HG03097 (cell line): Measurements from ENCODE around the gene GMPR2.

ENCODE experiments used
- ATAC-seq: cut with Tn5 transposase; IDR thresholded peaks from one replicate; pipeline ENCODE4 v1.9.1; 2021; ENCODE audit not compliant: unreplicated experiment, low FRiP score

The GMPR2 gene

DNA sequence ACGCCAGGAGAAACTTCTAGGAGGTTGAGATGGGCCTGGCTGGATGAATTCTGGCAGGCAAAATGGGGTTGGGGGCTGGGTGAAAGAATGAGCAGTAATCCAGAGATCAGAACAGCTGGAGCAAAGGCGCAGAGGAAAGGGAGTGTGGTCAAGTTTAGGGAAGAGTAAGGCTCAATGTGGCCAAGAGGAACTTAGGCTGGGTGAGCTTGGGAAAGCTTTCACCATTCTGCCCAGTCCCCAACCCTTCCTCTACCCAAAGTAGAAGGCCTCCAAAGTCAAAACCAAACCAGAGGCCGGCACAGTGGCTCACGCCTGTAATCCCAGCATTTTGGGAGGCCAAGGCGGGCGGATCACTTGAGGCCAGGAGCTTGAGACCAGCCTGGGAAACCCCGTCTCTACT is 48.9 kb downstream of the GMPR2 start:
- ATAC-seq = no peak

DNA sequence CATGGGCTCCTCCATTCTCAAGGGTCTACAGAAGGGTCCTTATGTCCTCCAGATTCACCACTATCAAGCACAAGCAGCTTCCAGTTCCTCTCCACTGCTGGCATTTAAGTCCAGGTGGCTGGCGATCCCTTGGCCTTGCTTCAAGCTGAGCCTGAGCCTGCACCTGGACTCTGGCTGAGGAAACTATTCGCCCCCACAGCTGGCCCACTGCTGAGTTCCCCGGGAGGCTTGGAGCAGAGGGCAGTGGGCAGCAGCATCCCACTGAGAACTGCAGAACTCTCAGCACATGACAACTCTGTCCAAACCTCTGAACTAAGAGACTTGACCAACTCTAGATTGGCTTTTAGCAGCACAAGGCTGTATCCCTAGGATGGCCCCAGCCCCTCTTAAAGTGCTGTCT is 50.0 kb downstream of the GMPR2 start:
- no peak for ATAC-seq

DNA sequence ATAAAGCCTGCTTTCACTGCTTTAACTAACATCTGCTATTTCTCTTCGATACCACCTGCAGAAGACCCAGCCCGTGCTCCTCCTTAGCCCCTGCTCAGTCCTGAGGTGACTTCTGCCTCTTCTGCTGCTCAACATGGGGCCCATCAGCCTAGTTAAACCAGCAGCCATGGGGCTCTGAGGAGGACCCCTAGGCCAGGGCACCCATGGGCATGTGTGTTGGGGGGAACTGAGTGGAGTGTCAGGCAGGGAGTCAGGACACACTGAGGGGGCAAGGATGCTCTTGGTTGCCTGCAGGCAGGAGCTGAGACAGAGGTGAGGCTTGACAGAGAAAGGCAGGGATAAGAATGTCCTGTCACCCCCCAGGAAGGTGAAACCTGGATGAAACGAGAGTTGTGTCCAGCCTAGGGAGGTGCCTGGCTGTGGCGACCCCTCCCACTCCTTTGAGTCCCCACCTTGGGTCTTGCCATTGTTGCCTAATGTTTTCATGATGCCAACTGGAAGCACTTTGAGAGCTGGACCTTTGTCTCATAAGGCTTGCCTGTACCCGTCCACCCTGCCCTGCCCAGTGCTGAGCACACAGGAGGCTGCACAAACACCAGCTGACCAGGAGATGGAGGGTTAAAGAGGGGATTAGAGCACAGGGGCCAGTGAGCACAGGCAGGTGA is 51.2 kb downstream of the GMPR2 start:
- ATAC-seq = no peak

DNA sequence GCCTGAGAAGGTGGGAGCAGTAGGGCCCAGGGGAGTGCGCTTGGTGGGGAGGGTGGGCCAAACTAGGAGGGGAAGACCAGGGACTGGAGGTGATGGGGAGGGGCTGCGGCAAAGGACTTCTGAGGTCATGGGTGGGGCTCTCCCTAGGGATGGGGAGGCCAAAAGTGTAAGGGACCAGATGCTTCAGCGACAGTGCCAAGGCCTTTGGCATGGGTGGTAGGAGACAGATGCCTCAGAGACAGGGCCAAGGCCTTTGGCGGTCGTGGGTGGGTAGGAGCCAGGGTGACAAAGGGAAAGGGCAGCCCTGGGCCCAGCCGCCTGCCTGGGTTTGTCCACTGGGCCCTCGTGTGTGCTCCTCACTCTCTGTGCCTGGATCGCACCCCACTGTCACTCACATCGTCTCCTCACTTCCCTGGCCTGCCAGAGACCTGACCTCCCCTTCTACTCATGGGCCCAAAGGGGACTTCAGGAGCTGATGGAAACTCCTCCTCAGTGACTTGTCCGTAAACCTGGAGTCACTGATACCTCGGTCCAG is 51.8 kb downstream of the GMPR2 start:
- ATAC-seq = no peak

DNA sequence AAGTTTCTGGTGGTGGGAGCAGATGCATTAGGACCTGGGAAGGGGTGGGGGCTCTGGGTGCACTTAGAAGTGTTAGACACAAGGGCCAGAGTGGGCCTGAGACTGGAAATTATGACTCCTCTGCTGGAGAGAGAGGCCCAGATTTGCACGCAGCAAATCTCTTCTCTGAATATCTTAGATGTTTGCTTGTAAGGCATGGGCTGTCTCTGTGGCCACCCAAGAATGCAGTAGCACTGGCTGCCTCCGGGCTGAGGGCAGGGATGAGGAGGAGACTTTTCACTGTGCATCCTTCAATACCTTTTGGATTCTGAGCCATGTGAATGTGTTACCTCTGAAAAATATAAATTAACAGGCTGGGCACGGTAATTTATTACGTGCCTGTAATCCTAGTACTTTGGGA is 52.6 kb downstream of the GMPR2 start:
- ATAC-seq = no peak

DNA sequence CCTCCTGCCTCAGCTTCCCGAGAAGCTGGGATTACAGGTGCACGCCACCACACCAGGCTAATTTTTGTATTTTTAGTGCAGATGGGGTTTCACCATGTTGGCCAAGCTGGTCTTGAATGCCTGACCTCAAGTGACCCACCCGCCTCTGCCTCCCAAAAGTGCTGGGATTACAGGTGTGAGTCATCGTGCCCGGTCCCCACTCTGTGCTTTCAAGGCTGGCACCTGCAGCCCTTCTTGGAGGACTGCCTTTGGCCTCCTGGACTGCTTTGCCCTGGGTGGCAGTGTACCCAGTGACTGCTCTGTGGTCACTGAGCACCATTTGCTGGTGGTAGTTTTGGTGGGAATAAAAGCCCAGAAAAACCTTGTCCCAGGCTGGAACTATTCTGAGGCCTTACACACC is 54.3 kb downstream of the GMPR2 start:
- no peak for ATAC-seq
